Activated effector memory CD4-positive, alpha-beta T cell treated with Interleukin-2 at 50 U/mL for 16 hours (primary cell): ENCODE data around the gene PARP4.
"Not testable (repeated sequence)": the region's sequence is repeated elsewhere in the genome, so short reads cannot be mapped to it uniquely, and the experiment has no call there.

Experiments
- DNase-seq: peaks from one replicate; pipeline ENCODE4 v3.0.0-alpha.2; 2020

The PARP4 gene

DNA sequence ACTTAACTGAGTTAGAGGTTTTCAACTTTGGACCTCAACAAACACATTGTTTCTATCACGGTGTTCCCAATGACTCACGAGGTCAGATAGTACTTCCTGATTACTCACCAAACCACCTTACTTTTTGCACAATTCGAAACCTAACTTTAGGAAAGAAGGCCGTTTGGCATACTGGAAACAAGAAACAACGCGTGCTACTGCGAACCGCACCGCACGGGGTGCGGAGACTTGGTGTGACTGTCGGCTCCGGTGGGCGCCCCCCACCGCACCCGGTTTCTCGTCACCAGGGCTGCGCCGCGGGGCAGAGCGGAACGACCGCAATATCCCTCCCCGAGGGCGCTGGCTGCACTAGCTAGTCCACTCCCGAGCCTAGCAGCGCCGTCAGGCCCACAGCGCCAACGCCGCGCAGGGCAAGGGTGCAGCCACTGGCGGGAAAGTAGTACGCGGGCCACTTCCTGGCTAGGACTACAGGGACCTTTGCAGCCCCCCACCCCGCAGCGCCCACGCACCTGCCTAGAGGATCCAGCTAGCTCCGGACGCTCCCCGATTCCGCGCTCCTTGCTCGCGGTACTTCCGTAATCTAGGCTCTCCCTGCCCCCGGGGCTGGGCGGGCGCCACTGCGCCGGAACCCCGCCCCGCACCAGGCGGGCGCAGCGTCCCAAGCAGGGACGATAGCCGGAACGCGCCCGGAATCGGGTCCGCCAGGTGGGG, at the start of gene PARP4:
PARP4 (minus strand) TSS at position 582 of the 711 bp plus-strand sequence. CDS start 9,002 bp downstream, outside the sequence.
- DNase-seq: peak; percentile 56

DNA sequence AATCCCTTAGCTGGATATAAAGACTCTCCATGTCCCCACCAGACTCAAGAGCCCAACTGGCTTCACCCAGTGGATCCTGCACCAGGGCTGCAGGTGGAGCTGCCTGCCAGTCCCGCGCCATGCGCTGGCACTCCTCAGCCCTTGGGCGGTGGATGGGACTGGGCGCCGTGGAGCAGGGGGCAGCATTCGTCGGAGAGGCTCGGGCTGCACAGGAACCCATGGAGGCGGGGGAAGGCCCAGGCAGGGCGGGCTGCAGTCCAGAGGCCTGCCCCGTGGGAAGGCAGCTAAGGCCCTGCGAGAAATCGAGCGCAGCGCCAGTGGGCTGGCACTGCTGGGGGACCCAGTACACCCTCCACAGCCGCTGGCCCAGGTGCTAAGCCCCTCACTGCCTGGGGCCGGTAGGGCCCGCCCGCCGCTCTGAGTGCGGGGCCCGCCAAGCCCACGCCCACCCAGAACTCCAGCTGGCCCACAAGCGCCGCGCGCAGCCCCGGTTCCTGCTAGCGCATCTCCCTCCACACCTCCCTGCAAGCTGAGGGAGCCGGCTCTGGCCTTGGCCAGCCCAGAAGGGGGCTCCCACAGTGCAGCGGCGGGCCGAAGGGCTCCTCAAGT, 48.1 kb upstream of the PARP4 start:
- not testable (repeated sequence) for DNase-seq

GRCh38 chr13:24559431-24560218, 47.0 kb upstream of the PARP4 start:
- DNase-seq: not testable (repeated sequence)

DNA sequence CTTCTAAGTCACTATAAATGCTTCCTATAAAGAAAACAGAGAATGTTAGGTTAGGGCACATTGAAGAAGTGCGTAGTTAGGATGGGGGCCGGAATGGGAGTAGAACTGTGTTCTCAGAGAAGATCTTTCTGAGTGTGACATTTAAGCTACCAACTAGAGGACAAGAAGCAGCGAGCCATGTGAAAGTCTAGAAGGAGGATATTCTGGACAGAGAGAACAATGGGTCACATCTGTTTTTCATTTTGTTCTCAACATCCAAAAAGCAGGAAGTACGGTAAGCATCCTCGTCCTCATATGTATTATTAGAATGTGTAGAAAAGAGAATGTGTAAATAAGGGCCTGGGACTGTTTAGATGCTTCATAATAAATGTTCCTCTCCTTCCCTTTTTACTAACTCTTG, 44.5 kb upstream of the PARP4 start:
- DNase-seq: no peak

- DNase-seq: not testable (repeated sequence)
Measured at GRCh38 chr13:24553892-24554291, 41.3 kb upstream of the PARP4 start.

- DNase-seq: not testable (repeated sequence)
Measured at GRCh38 chr13:24541476-24542352, 29.1 kb upstream of the PARP4 start.

- DNase-seq: no peak
Measured at GRCh38 chr13:24541127-24541475, 28.5 kb upstream of the PARP4 start.

- no peak for DNase-seq
Measured at GRCh38 chr13:24540236-24541126, 27.9 kb upstream of the PARP4 start.

- no peak for DNase-seq
Measured at GRCh38 chr13:24539500-24540165, 27.1 kb upstream of the PARP4 start.

GRCh38 chr13:24529478-24529877, 16.9 kb upstream of the PARP4 start:
- DNase-seq: no peak

- DNase-seq: no peak
Measured at GRCh38 chr13:24528816-24529398, 16.3 kb upstream of the PARP4 start.

DNA sequence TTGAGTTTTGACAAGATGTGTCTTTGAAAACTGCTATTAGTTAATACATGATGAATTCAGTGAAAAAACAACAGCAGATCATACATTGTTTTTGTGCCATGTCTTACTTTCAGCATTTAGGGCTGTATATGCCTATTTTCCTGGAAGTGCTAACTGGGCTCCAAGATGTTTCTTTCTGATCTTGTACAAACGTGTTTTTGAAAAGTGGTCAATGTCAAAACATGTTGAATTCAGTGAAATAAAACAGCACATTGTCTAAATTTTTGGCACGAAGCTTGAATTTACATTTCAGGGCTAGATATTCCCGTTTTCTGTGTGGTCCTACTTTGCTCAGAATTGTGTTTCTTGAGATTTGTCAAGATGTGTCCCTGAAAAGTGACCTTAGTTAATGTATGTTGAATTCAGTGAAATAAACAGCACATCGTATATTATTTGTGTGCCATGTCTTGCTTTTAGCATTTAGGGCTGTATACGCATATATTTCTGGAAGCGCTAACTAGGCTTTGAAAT, 14.7 kb upstream of the PARP4 start:
- DNase-seq: no peak

- DNase-seq: no peak
Measured at GRCh38 chr13:24520733-24521132, 8.2 kb upstream of the PARP4 start.

DNA sequence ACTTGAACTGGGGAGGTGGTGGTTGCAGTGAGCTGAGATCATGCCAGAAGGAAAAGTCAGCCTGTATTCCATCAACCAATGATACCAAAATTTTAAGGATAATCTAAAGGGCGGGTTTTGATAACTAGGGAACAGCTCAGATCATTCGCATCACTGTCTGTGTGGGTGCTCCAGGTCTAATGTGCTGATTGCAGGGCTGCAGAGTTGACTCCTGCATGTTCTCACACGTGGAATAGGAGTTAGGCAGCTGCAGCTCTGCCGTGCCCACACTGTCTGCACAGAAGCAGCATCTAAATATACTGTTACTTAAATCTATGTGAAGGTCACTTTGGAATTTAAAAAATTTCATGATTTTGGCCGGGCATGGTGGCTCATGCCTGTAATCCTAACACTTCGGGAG, 4.3 kb upstream of the PARP4 start:
- DNase-seq: no peak

GRCh38 chr13:24512908-24513213, 283 bp upstream of the PARP4 start:
- DNase-seq: no peak

GRCh38 chr13:24511816-24512196, 772 bp downstream of the PARP4 start:
- no peak for DNase-seq

GRCh38 chr13:24511019-24511815, 1.4 kb downstream of the PARP4 start:
- DNase-seq: peak; percentile 17

DNA sequence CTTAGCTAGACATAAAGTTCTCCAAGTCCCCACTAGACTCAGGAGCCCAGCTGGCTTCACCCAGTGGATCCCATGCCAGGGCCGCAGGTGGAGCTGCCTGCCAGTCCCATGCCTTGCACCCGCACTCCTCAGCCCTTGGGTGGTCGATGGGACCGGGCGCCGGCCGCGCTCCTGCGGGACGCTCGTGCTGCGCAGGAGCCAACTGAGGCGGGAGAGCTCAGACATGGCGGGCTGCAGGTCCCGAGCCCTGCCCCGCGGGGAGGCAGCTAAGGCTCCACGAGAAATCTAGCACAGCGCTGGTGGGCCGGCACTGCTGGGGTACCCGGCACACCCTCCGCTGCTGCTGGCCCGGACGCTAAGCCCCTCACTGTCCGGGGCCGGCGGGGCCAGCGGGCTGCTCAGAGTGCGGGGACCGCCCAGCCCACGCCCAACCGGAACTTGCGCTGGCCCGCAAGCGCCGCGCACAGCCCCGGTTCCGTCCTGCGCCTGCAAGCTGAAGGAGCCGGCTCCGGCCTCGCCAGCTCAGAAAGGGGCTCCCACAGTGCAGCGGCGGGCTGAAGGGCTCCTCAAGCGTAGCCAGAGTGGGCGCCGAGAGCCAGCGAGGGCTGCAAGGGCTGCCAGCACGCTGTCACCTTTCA, 5.8 kb downstream of the PARP4 start:
- DNase-seq: no peak

DNA sequence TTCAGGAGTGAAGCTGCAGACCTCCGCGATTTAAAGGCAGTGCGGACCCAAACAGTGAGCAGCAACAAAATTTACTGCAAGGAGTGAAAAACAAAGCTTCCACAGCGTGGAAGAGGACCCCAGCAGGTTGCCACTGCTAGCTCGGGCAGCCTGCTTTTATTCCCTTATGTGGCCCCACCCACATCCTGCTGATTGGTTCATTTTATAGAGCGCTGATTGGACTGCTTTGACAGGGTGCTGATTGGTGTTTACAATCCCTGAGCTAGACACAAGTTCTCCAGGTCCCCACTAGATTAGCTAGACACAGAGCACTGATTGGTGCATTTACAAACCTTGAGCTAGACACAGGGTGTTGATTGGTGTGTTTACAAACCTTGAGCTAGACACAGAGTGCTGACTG, 6.3 kb downstream of the PARP4 start:
- DNase-seq: not testable (repeated sequence)

DNA sequence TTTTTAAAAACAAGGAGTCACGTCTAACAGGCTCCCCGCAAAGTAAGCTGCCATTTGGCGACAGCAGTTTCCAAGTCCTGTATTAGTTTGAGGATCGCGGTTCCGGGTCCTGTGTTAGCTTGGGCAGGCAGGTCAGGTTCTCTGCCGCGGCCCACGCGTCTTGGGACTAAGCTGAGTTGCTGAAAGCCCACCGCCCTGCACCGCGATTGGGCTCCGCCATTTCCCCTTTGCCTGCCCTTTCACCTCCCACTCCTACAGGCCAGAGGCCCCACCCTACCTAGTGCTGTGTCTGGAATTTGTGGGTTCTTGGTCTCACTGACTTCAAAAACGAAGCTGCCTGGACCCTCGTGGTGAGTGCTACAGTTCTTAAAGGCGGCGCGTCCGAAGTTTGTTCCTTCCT, 6.8 kb downstream of the PARP4 start:
- DNase-seq: no peak
